ENCODE data around the gene ICE2.

Gene ICE2

DNA sequence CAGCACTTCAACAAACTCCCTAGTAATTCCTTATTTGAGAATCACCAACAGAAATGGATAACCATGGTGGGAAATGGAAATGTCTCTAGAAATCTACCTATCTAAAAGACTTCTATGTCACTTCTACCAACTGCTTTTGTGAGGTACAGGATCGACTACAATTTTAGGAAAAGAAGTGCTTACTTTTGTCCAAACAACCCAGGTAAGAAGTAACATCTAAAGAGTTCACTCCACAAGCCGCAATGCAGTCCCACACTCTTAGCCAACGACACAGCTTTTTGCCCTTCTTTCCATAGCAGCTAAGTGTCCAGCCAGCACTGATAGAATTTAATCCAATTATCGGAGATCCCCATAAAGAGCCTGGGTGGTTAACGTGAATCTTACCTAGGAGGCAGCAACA lies 109.2 kb downstream of the ICE2 start:
- no peak for ATAC-seq
- TF ChIP-seq, protein P1, sequence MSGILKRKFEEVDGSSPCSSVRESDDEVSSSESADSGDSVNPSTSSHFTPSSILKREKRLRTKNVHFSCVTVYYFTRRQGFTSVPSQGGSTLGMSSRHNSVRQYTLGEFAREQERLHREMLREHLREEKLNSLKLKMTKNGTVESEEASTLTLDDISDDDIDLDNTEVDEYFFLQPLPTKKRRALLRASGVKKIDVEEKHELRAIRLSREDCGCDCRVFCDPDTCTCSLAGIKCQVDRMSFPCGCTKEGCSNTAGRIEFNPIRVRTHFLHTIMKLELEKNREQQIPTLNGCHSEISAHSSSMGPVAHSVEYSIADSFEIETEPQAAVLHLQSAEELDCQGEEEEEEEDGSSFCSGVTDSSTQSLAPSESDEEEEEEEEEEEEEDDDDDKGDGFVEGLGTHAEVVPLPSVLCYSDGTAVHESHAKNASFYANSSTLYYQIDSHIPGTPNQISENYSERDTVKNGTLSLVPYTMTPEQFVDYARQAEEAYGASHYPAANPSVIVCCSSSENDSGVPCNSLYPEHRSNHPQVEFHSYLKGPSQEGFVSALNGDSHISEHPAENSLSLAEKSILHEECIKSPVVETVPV (CRISPR knock-in tag; IDR thresholded peaks at IDR 0.05): no peak
- TF ChIP-seq GLIS3 (CRISPR knock-in tag; IDR thresholded peaks at IDR 0.05) (no peak), ARNTL (CRISPR knock-in tag; IDR thresholded peaks at IDR 0.05; ENCODE audit: borderline replicate concordance, low read depth) (no peak), ESRRG (CRISPR knock-in tag; IDR thresholded peaks at IDR 0.05) (no peak), TOX (CRISPR knock-in tag; IDR thresholded peaks at IDR 0.05; ENCODE audit: borderline replicate concordance) (no peak), ZFP3 (CRISPR knock-in tag; IDR thresholded peaks at IDR 0.05) (no peak), ZFP30 (CRISPR knock-in tag; IDR thresholded peaks at IDR 0.05) (no peak), ZNF70 (CRISPR knock-in tag; IDR thresholded peaks at IDR 0.05) (no peak), RARB (CRISPR knock-in tag; IDR thresholded peaks at IDR 0.05) (no peak), CSDC2 (CRISPR knock-in tag; IDR thresholded peaks at IDR 0.05) (no peak), ISL1 (CRISPR knock-in tag; IDR thresholded peaks at IDR 0.05) (no peak), OSR1 (CRISPR knock-in tag; IDR thresholded peaks at IDR 0.05) (no peak), PPARA (CRISPR knock-in tag; IDR thresholded peaks at IDR 0.05; ENCODE audit: borderline replicate concordance) (no peak)
- TF ChIP-seq, protein P2, sequence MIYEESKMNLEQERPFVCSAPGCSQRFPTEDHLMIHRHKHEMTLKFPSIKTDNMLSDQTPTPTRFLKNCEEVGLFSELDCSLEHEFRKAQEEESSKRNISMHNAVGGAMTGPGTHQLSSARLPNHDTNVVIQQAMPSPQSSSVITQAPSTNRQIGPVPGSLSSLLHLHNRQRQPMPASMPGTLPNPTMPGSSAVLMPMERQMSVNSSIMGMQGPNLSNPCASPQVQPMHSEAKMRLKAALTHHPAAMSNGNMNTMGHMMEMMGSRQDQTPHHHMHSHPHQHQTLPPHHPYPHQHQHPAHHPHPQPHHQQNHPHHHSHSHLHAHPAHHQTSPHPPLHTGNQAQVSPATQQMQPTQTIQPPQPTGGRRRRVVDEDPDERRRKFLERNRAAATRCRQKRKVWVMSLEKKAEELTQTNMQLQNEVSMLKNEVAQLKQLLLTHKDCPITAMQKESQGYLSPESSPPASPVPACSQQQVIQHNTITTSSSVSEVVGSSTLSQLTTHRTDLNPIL (CRISPR knock-in tag; IDR thresholded peaks at IDR 0.05; ENCODE audit: low read depth): no peak
- TF ChIP-seq, protein P3, sequence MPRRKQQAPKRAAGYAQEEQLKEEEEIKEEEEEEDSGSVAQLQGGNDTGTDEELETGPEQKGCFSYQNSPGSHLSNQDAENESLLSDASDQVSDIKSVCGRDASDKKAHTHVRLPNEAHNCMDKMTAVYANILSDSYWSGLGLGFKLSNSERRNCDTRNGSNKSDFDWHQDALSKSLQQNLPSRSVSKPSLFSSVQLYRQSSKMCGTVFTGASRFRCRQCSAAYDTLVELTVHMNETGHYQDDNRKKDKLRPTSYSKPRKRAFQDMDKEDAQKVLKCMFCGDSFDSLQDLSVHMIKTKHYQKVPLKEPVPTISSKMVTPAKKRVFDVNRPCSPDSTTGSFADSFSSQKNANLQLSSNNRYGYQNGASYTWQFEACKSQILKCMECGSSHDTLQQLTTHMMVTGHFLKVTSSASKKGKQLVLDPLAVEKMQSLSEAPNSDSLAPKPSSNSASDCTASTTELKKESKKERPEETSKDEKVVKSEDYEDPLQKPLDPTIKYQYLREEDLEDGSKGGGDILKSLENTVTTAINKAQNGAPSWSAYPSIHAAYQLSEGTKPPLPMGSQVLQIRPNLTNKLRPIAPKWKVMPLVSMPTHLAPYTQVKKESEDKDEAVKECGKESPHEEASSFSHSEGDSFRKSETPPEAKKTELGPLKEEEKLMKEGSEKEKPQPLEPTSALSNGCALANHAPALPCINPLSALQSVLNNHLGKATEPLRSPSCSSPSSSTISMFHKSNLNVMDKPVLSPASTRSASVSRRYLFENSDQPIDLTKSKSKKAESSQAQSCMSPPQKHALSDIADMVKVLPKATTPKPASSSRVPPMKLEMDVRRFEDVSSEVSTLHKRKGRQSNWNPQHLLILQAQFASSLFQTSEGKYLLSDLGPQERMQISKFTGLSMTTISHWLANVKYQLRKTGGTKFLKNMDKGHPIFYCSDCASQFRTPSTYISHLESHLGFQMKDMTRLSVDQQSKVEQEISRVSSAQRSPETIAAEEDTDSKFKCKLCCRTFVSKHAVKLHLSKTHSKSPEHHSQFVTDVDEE (CRISPR knock-in tag; IDR thresholded peaks at IDR 0.05): no peak
